Adipose tissue (tissue), 3 donors: Measurements from ENCODE around the gene NHSL2. TPM values are rescaled to one million over a fixed set of nuclear protein-coding genes. Genes with fewer than 3 reads are reported as not detected.
"Not testable (repeated sequence)": the region's sequence is repeated elsewhere in the genome, so short reads cannot be mapped to it uniquely, and the experiment has no call there.

ENCODE experiments used
- H3K27ac ChIP-seq: one replicate; pipeline ENCODE4 v1.5.1; 2013; ENCODE audit warnings: low read depth, low read length
- WGBS, 3 donors: extraction: QIAGEN DNeasy Blood & Tissue Kit; methylation state at CpG; one replicate each; pipeline ENCODE4 v1.1.7; 2013; 5-methylcytosine and 5-hydroxymethylcytosine counted together
- polyA plus RNA-seq, 3 donors: library from polyadenylated mRNA; stranded (reverse); fragments of 200-250 nt; gene quantifications; one replicate each; pipeline ENCODE4 v1.2.3, GENCODE V29; 2013
- donor health status: healthy with polysubstance abuse.
- donor health status: Bipolar disorder and iron deficiency.
- donor health status: healthy.

Gene NHSL2
- polyA plus RNA-seq, 3 donors: 0.41 to 3.8 (median 2.3) TPM

DNA sequence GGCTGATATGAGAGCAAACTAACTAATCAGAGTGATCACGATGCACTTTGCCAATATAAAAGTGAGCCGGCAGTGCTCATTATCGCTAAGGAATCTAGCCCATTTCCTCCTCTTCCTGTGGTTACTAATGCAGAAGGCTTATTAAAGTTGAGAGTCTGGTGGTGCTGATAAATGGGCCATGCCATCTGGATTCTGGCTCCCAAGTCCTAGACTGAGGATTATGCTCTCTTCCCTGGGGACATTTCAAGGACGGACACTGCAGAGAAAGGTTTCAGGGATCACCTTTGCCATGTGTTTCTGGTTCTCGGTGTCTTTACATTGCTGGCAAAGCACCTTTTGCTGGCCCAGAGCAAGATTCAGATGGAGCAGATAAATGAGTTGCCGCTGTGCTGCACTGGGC, 135.8 kb downstream of the NHSL2 start:
- 29 to 48% (median 36%) methylated on average over 6 of the region's 6 CpGs for WGBS, 3 donors
- H3K27ac ChIP-seq: no peak overlapping the region

DNA sequence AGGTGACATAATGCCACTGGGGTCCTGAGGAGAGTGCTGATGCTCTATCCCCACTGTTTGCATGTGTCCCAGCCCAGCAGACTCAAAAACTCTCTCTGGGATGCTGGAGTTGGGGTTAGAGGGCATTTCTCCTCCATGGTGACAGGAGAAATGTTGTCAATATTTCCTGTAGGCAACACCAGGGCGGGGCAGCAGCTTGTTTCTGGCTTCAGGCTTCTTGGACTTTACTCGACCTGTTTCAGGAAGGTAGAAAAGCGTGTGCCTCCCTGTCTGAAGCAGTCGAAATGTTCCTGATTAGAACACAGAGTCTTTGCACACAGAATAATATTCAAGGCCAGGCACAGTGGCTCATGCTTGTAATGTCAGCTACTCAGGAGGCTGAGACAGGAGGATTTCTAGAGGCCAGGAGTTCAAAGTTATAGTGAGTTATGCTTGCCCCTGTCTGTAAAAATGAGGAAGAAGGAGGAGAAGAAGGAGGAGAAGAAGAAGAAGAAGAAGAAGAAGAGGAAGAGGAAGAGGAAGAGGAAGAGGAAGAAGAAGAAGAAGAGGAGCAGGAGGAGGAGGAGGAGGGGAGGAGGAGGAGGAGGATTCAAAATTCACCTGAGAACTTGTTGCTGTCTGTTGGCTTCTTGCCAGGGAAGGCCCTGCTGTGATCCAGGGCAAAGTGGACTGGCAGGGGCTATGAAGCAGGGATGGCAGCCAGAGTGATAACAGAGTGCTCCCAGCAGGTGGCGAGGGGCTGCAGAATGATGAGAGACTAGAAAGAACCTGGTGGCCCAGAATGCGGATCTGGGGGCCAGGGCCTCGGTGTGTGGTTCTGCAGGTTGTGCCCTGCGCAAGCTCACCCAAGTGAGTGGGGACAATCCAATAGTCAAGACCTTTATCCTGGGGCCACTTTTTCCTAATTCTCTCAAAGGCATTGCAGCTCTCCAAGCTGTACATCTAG, 138.1 kb downstream of the NHSL2 start:
- WGBS, 3 donors: 66 to 83% (median 74%) methylated on average over 8 of the region's 8 CpGs
- H3K27ac ChIP-seq: no peak overlapping the region

DNA sequence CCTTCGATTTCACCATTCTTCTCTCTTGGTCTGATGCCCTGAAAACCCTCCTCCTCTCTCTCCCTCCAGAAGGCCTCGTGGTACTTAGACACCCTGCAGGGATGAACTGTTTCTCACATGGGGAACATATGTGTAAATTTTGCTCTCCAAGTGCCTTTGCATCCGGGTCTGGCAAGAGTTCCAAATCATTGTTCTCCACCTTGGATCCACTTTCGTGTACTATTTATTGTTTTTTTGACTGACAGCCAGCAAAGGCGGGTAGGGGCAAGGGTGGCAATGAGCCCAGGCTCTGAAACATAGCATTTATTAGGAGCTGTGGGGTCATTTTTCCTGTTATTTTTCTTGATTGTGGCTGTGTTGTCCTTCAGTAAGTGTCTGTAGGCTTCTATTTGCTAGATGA, 139.4 kb downstream of the NHSL2 start:
- 63 to 69% (median 64%) methylated on average over 5 of the region's 5 CpGs for WGBS, 3 donors
- no peak overlapping the region for H3K27ac ChIP-seq

DNA sequence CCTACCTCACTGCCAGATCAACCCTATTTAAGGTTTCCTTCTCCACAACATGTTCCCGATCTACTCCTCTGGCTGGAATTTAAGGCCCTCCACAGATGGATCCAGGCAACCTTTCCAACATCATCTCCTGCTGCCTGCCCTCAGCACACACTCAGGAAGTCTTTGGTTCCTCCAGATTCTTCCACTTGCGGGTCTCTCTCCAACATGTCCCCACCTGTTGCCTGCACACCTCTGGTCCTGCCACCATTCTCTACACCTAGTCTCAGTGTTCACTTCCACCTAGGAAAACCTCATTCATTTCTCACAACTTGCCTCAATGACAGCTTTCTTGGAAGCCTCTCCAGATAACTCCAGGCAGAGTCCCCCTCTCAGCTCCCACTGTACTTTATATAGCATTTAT, 140.9 kb downstream of the NHSL2 start:
- H3K27ac ChIP-seq: no peak overlapping the region
- 87 to 100% (median 90%) methylated on average over 1 to 2 of the region's 2 CpGs for WGBS, 3 donors

DNA sequence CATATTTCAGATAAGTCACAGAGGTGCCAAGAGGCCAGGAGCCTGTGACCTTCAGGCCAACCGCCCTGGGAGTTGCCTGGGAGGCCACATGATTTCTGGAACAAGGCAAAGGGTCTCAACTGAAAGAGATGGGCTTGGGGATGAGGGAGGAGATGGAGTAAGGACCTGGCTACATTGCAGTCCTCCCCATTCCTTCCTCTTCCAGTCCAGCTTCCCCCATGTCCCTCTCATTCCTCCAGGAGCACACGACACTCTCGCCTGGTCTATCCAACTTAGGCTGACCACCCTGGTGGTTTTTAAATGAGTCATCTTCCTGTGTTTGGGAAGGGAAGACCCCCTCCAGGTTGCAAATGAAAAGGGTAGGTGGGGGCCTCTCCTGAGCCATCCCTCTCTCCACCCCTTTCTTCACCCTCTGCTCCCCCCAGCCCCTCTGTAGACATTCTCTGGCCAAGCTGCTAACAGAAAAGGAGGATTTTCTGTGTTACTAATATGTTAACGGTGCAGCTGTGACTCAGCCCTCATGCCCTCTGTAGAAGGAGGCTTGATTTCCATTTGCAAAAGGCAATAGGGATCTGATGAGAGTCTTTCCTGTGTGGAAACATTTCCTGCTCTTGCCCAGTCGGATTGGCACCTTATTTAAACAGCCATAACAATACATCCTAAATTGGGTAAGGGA, 141.9 kb downstream of the NHSL2 start:
- 38 to 72% (median 44%) methylated on average over 5 of the region's 5 CpGs for WGBS, 3 donors
- no peak overlapping the region for H3K27ac ChIP-seq

DNA sequence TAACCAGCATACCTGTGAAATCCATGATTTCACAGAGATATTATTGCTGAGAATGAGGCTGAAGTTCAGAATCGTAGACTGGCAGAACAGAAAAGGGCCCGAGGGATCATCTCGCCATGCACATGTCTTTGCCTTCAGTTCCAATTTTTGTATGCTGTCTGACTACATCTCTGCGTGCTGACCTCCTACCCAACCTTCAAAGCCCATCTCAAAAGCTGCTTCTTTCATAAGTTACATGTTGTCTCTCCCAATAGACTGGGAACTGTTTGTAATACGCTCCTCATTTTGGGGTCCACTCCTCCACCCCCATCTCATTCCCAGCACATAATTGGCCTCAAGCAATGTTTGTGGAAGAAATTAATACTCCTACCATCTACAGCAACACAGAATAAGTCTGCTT, 142.9 kb downstream of the NHSL2 start:
- 79 to 90% (median 90%) methylated on average over 5 of the region's 5 CpGs for whole genome bisulfite sequencing, 3 donors
- no peak overlapping the region for H3K27ac ChIP-seq

DNA sequence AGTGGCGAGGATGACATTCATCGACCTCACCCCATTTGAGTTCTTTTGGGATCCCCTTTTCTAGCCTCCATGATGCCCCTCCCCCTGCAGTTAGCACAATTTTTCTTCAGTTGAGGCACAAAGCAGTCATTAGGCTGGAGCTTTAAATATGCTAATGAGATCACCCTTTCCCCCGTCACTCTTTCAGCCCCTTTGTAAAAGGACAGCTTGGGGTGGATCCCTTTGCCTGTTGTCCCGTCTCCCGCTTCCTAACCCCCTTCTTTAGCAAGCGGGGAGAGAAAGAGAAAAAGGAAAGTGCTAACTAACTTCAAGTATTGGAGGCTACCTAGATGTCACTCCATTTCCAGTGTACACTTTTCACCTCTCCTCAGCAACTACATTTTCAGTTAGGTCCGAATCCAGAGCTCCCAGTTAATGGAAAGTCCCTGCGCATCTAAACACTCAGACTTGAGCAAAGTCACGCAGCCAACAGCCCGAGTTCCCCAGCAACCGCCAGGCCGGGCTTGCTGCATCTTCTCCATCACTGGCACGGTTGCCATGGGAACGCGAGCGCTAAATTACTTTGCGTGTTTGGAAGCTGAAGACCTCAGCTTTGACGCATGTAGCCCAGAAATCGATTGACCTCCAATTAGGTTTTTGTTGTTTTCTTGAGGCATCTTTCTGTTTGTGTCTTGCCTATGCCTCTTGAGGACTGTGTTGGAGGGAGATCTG, 144.3 kb downstream of the NHSL2 start:
- WGBS, 3 donors: 64 to 91% (median 66%) methylated on average over 18 to 19 of the region's 19 CpGs
- no peak overlapping the region for H3K27ac ChIP-seq

DNA sequence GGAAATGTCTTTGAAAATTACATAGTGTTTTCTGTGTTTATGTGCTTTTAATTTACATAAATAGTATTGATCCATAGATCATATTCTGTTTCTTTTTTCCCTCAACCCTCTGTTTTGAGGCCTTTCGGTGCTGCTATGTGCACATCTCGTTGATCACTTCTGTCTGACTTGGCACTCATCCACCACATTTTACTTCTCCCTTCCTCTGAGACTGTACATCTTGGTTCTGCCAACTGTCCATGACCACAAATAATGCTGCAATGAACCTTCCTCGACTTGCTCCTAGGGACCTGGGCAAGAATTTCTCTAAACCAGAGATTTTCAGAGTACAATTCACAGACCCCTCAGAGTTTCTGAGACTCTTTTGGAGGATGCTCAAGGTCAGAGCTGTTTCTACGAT, 146.7 kb downstream of the NHSL2 start:
- WGBS, 3 donors: 9 to 41% (median 23%) methylated on average over 4 of the region's 4 CpGs
- no peak overlapping the region for H3K27ac ChIP-seq

- 23 to 50% (median 35%) methylated on average over 1 of the region's 1 CpG for WGBS, 3 donors
- H3K27ac ChIP-seq: no peak overlapping the region
These were observed 147.2 kb downstream of the NHSL2 start for GRCh38 chrX:72057849-72058248.

DNA sequence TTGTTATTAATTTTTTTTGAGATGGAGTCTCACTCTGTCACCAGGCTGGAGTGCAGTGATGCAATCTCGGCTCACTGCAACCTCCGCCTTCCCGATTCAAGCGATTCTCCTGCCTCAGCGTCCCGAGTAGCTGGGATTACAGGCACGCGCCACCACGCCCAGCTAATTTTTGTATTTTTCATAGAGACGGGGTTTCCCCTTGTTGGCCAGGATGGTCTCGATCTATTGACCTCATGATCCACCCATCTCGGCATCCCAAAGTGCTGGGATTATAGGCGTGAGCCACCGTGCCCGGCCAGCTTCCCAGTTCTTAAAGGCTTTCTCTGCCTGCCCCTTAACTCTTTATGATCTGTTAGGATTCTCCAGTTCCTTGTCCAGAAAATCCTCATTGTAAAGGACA, 147.7 kb downstream of the NHSL2 start:
- H3K27ac ChIP-seq: not testable (repeated sequence)
- WGBS, 3 donors: 64 to 84% (median 68%) methylated on average over 15 of the region's 15 CpGs

GRCh38 chrX:72060196-72060920, 149.7 kb downstream of the NHSL2 start:
- 63 to 73% (median 67%) methylated on average over 8 of the region's 8 CpGs for WGBS, 3 donors
- no peak overlapping the region for H3K27ac ChIP-seq

GRCh38 chrX:72060921-72061490, 150.4 kb downstream of the NHSL2 start:
- WGBS, 3 donors: 43 to 72% (median 56%) methylated on average over 5 of the region's 5 CpGs
- H3K27ac ChIP-seq: no peak overlapping the region

DNA sequence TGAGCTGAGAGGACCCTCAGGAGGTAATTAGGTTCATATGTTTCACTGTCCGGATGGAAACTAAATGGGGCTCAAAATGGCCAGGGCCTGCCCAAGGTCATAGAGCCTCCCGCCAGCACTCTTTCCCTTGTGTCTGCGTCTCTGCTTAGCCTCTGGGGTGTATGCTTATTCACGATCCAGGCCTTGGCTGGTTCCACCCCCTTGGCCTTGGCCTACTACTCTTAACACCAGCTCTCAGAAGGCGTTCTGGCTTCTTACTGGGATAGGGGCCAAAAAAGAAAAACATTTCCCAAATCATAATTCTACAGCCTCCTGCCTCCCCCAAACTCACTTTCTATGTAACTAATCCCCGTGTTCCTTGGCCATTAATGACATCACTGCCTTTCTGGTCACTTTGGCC, 152.3 kb downstream of the NHSL2 start:
- no peak overlapping the region for H3K27ac ChIP-seq
- WGBS, 3 donors: 19 to 54% (median 52%) methylated on average over 6 of the region's 6 CpGs

DNA sequence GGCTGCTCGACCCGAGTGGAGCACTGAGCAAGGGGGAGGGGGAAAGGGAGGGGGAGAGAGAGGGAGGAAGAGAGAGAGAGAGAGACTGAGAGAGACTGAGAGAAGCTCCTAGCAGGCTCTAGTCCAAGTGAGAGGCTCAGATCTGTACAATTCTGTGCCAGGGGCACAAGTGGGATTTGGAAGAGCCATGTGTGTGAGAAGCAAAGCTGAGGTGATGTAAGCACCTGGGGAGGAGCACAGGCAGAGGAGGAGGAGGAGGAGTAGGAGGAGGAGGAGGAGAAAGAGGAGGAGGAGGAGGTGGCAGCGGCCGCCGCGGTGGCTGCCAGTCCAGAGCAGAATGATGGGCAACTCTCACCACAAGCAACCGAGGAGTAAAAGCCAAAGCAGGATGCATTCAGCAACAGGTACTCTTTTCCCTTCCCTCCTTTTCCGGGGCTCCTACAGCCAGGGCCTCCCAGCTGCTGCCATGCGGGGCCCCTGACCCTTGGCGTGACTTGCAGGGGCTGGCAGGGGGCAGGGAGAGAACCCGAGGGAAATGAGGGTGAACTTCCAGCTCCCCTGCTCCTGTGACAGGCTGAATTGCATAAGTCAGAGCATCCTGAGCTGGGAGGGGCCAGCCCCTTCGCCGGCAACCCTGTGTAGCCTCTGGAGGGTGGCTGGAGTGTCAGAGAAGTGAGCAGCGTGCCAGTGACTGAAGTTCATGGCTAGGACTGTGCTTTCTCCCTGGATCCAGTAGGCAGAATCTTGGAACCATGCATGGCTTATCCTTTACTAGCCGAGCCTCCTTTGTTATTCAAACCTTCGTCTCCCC, 158.9 kb downstream of the NHSL2 start:
- no peak overlapping the region for H3K27ac ChIP-seq
- 27 to 50% (median 38%) methylated on average over 13 to 16 of the region's 16 CpGs for WGBS, 3 donors

- no peak overlapping the region for H3K27ac ChIP-seq
- 29 to 44% (median 34%) methylated on average over 2 of the region's 2 CpGs for WGBS, 3 donors
These were observed 160.6 kb downstream of the NHSL2 start for GRCh38 chrX:72071213-72071612.

DNA sequence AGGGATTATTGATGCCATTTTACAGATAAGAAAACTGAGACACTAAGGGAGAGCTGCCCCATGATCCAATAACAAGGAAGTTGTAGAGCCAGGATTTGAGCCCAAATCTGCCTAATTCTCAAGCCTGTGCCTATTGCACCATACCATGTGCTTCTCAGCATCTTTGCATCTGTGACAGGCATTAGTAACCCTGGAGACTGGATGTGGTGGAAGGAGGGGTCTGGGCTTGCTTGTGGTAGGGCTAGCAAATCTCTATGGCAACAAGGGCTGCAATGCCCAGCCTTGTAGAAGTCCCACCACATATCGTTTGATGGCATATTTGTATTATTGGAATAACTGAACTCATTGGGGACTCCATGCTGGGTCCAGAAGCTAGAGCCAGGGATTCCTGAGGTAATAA, 163.0 kb downstream of the NHSL2 start:
- no peak overlapping the region for H3K27ac ChIP-seq
- WGBS, 3 donors: 80 to 100% (median 88%) methylated on average over 1 of the region's 1 CpG

DNA sequence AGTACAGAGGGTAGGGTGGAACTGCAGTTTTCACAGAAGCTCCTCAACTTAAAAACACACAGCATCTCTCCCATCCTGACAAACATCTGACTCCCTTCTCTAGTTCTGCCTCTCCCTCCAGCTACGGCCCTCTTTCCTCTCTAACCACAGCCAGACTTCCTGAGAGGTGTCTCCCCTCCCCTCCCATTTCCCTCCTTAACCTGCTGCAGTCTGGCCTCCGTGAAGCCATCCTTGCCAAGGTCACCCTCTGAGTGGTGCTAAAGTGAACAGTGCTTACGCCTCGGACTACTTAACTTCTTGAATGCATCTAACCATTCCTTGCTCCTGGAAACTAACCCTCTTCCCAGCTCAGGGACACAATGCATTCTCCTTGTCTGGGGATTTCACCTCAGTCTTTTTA, 167.8 kb downstream of the NHSL2 start:
- H3K27ac ChIP-seq: no peak overlapping the region
- WGBS, 3 donors: 41 to 67% (median 54%) methylated on average over 4 of the region's 4 CpGs
